Caco-2 (cell line): ENCODE results near the gene NSG1. TPM values are rescaled to one million over a fixed set of nuclear protein-coding genes. Genes with fewer than 3 reads are reported as not detected.
"Not testable (repeated sequence)": the region's sequence is repeated elsewhere in the genome, so short reads cannot be mapped to it uniquely, and the experiment has no call there.

ENCODE experiments used
- BruUV-seq: library from RNA; stranded (reverse); fragments of 400-500 nt; replicated peaks from 2 replicates; lab custom pipeline; 2021; lab: Mats Ljungman, UMichigan
- CTCF ChIA-PET: fragments of 300-600 bp; sonication (Branson Sonifier 250); formaldehyde crosslinking; loops from one replicate; lab custom pipeline; 2022; ENCODE audit warnings: antibody characterized with exemption; lab: Charles Lee
- POLR2A ChIA-PET: fragments of 300-600 bp; sonication (Branson Sonifier 250); formaldehyde crosslinking; loops from one replicate; lab custom pipeline; 2022; ENCODE audit warnings: antibody characterized with exemption; lab: Charles Lee
- DNase-seq, 2 experiments: peaks; one replicate each; pipeline versions ENCODE4 v3.0.0 to v3.0.0-alpha.2; 2020 to 2022
- H3K27me3 ChIP-seq: replicated peaks from 2 replicates; pipeline ENCODE4 v1.6.0; 2011; ENCODE audit warnings: low read length; ENCODE audit not compliant: control insufficient read depth, insufficient read depth
- H3K36me3 ChIP-seq: 2 replicates; pipeline ENCODE4 v1.5.1; 2011; ENCODE audit warnings: low read length; ENCODE audit not compliant: control insufficient read depth, insufficient read depth
- H3K4me1 ChIP-seq: fragments of 250-450 bp; sonication (Bioruptor Pico); 2 replicates; pipeline ENCODE4 v1.5.1; 2020; ENCODE audit warnings: mild to moderate bottlenecking
- H3K4me3 ChIP-seq: 2 replicates; pipeline ENCODE4 v1.5.1; 2011; ENCODE audit warnings: low read depth, mild to moderate bottlenecking, control low read depth, low read length
- H3K9me3 ChIP-seq: fragments of 250-450 bp; sonication (Bioruptor Pico); 2 replicates; pipeline ENCODE4 v1.5.1; 2020; ENCODE audit warnings: mild to moderate bottlenecking, moderate library complexity
- H3K27ac Mint-ChIP-seq: one replicate; pipeline ENCODE4 v1.8.0; 2022; ENCODE audit warnings: mixed read lengths; ENCODE audit not compliant: unreplicated experiment
- H3K27me3 Mint-ChIP-seq: one replicate; pipeline ENCODE4 v1.8.0; 2022; ENCODE audit warnings: mixed read lengths; ENCODE audit not compliant: insufficient read depth, unreplicated experiment
- H3K36me3 Mint-ChIP-seq: one replicate; pipeline ENCODE4 v1.8.0; 2022; ENCODE audit warnings: mild to moderate bottlenecking, mixed read lengths; ENCODE audit not compliant: insufficient read depth, unreplicated experiment
- H3K4me1 Mint-ChIP-seq: one replicate; pipeline ENCODE4 v1.8.0; 2022; ENCODE audit warnings: low read depth, mixed read lengths; ENCODE audit not compliant: unreplicated experiment
- H3K4me3 Mint-ChIP-seq: one replicate; pipeline ENCODE4 v1.8.0; 2022; ENCODE audit warnings: mild to moderate bottlenecking, moderate library complexity, mixed read lengths; ENCODE audit not compliant: unreplicated experiment
- H3K9me3 Mint-ChIP-seq: one replicate; pipeline ENCODE4 v1.8.0; 2022; ENCODE audit warnings: mixed read lengths; ENCODE audit not compliant: unreplicated experiment
- intact Hi-C: fragments of 100-400 bp; cut with micrococcal nuclease; formaldehyde crosslinking; loops from one replicate; pipeline ENCODE4 v1.10.0; 2022; ENCODE audit not compliant: unreplicated experiment
- total RNA-seq: library from RNA; stranded (reverse); gene quantifications from 2 replicates; pipeline ENCODE4 v1.2.3, GENCODE V29; 2022
- TF ChIP-seq, protein P1 (sequence below), 2 experiments: fragments of 200-600 bp in 1 of 2; IDR thresholded peaks; 1 replicate in 1 of 2; 2 replicates in 1 of 2; pipeline versions ENCODE4 v1.5.1 to v1.8.0; 2011 to 2022; ENCODE audit warnings: antibody characterized with exemption in 1 of 2, control low read depth in 1 of 2, inconsistent platforms in 1 of 2, low read depth in 1 of 2, low read length in 1 of 2, mild to moderate bottlenecking in 1 of 2, moderate library complexity in 1 of 2; ENCODE audit not compliant: insufficient read depth in 1 of 2, severe bottlenecking in 1 of 2, unreplicated experiment in 1 of 2

NSG1 gene
- total RNA-seq, 1 experiment from 2014 or later: 7.2 TPM

- Histone ChIP-seq H3K27me3 (no peaks in the 10 kb centered on the region), H3K36me3 (no peaks in the 10 kb centered on the region), H3K4me3 (no peak overlapping the region), H3K4me1 (no peaks in the 10 kb centered on the region), H3K9me3 (no peaks in the 10 kb centered on the region)
- Mint-ChIP-seq H3K27ac (no peak overlapping the region), H3K4me3 (no peak overlapping the region), H3K9me3 (no peaks in the 10 kb centered on the region), H3K4me1 (peaks cover 6% of the 10 kb centered on the region), H3K27me3 (no peaks in the 10 kb centered on the region), H3K36me3 (no peaks in the 10 kb centered on the region)
- no peak for DNase-seq
- CTCF ChIA-PET: no interaction called here
- no TSS peak for BruUV-seq
- intact Hi-C loops: no loop called here
- TF ChIP-seq, protein P1, sequence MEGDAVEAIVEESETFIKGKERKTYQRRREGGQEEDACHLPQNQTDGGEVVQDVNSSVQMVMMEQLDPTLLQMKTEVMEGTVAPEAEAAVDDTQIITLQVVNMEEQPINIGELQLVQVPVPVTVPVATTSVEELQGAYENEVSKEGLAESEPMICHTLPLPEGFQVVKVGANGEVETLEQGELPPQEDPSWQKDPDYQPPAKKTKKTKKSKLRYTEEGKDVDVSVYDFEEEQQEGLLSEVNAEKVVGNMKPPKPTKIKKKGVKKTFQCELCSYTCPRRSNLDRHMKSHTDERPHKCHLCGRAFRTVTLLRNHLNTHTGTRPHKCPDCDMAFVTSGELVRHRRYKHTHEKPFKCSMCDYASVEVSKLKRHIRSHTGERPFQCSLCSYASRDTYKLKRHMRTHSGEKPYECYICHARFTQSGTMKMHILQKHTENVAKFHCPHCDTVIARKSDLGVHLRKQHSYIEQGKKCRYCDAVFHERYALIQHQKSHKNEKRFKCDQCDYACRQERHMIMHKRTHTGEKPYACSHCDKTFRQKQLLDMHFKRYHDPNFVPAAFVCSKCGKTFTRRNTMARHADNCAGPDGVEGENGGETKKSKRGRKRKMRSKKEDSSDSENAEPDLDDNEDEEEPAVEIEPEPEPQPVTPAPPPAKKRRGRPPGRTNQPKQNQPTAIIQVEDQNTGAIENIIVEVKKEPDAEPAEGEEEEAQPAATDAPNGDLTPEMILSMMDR (IDR thresholded peaks at IDR 0.05; ENCODE audit: insufficient read depth in 1 of 2, low read depth in 1 of 2, low read length in 1 of 2, severe bottlenecking in 1 of 2, unreplicated experiment in 1 of 2): no peak
- POLR2A ChIA-PET: no interaction called here
Measured at GRCh38 chr4:4347585-4347984, 39.3 kb upstream of the NSG1 start.

DNA sequence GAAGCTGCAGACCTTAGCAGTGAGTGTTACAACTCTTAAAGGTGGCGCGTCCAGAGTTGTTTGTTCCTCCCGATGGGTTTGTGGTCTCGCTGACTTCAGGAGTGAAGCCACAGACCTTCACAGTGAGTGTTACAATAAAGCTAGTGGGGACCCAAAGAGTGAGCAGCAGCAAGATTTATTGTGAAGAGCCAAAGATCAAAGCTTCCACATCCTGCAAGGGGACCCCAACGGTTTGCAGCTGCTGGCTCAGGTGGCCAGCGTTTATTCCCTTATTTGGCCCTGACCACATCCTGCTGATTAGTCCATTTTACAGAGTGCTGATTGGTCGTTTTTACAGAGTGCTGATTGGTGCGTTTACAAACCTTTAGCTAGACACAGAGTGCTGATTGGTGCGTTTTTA, 38.3 kb upstream of the NSG1 start:
- POLR2A ChIA-PET: not testable (repeated sequence)

GRCh38 chr4:4349867-4350266, 37.0 kb upstream of the NSG1 start:
- H3K36me3 ChIP-seq: no peaks in the 10 kb centered on the region

More for the DNA sequence above, 38.3 kb upstream of the NSG1 start:
- H3K4me1 ChIP-seq, H3K9me3 Mint-ChIP-seq, H3K36me3 ChIP-seq, H3K4me3 Mint-ChIP-seq, H3K4me3 ChIP-seq, BruUV-seq, H3K36me3 Mint-ChIP-seq, CTCF ChIA-PET, intact Hi-C loops, DNase-seq, H3K27ac Mint-ChIP-seq, H3K9me3 ChIP-seq, H3K27me3 ChIP-seq, H3K27me3 Mint-ChIP-seq, H3K4me1 Mint-ChIP-seq: not testable (repeated sequence)

More at GRCh38 chr4:4349867-4350266, 37.0 kb upstream of the NSG1 start:
- Mint-ChIP-seq H3K4me1 (peaks cover 6% of the 10 kb centered on the region), H3K27me3 (no peaks in the 10 kb centered on the region), H3K9me3 (no peaks in the 10 kb centered on the region), H3K36me3 (no peaks in the 10 kb centered on the region), H3K27ac (no peak overlapping the region), H3K4me3 (no peak overlapping the region)
- no peak for DNase-seq
- Histone ChIP-seq H3K4me1 (no peaks in the 10 kb centered on the region), H3K9me3 (no peaks in the 10 kb centered on the region), H3K27me3 (no peaks in the 10 kb centered on the region), H3K4me3 (no peak overlapping the region)
- no TSS peak for BruUV-seq
- ChIA-PET CTCF (no interaction called here), POLR2A (no interaction called here)
- TF ChIP-seq, protein P1 (IDR thresholded peaks at IDR 0.05; ENCODE audit: insufficient read depth in 1 of 2, low read depth in 1 of 2, low read length in 1 of 2, severe bottlenecking in 1 of 2, unreplicated experiment in 1 of 2): no peak
- intact Hi-C loops: no loop called here
